Gastroesophageal sphincter (tissue), 4 donors: Measurements from ENCODE around the gene KAT8. TPM values are rescaled to one million over a fixed set of nuclear protein-coding genes. Genes with fewer than 3 reads are reported as not detected.

Source experiments
- ATAC-seq: fragments of 150-250 bp; one replicate; pipeline ENCODE4 v1.9.1; 2016; ENCODE audit warnings: mild to moderate bottlenecking, moderate library complexity
- H3K27ac ChIP-seq, 4 donors: fragments of 200-600 bp; sonication (generic) in 3 of 4; 1 replicate in 3 of 4; 2 replicates in 1 of 4; pipeline ENCODE4 v1.5.1; 2016 to 2019
- H3K27me3 ChIP-seq: fragments of 200-600 bp; sonication (generic); one replicate; pipeline ENCODE4 v1.5.1; 2019
- H3K36me3 ChIP-seq, 2 donors: fragments of 200-600 bp; sonication (generic); one replicate each; pipeline ENCODE4 v1.5.1; 2019; ENCODE audit warnings: control low read depth in 1 of 2
- H3K4me1 ChIP-seq, 3 donors: fragments of 200-600 bp; sonication (generic); 1 replicate in 2 of 3; 2 replicates in 1 of 3; pipeline ENCODE4 v1.5.1; 2016 to 2019; ENCODE audit warnings: control low read depth in 2 of 3
- H3K4me3 ChIP-seq, 2 donors: fragments of 200-600 bp; sonication (generic); one replicate each; pipeline ENCODE4 v1.5.1; 2019; ENCODE audit warnings: mild to moderate bottlenecking in 1 of 2, moderate library complexity in 1 of 2
- H3K9me3 ChIP-seq, 3 donors: fragments of 200-600 bp; sonication (generic); one replicate each; pipeline ENCODE4 v1.5.1; 2017 to 2019; ENCODE audit warnings: control low read depth in 2 of 3
- EP300 ChIP-seq: sonication (generic); formaldehyde crosslinking; IDR thresholded peaks from one replicate; pipeline ENCODE4 v1.6.1; 2017; ENCODE audit warnings: antibody characterized with exemption, mild to moderate bottlenecking
- POLR2A ChIP-seq, 2 donors: fragments of 450-650 bp; IDR thresholded peaks; one replicate each; pipeline ENCODE4 v1.6.1; 2017; ENCODE audit warnings: antibody characterized with exemption in 2 of 2, mild to moderate bottlenecking in 2 of 2, moderate library complexity in 1 of 2
- POLR2AphosphoS5 ChIP-seq: sonication (generic); formaldehyde crosslinking; IDR thresholded peaks from one replicate; pipeline ENCODE4 v1.6.1; 2017; ENCODE audit warnings: antibody characterized with exemption
- whole genome bisulfite sequencing, 2 donors: methylation state at CpG; one replicate each; pipeline ENCODE4 v1.1.5; 2018; ENCODE audit warnings: low coverage in 1 of 2; 5-methylcytosine and 5-hydroxymethylcytosine counted together
- total RNA-seq, 4 donors: library from RNA; depleted of rRNA; stranded (reverse); fragments of >200 nt; gene quantifications; one replicate each; pipeline ENCODE4 v1.1.0, GENCODE V29; 2016
- TF ChIP-seq, protein P1 (sequence below), 4 experiments: fragments of 200-600 bp in 2 of 4; fragments of 450-650 bp in 2 of 4; sonication (generic) in 1 of 4; IDR thresholded peaks; one replicate each; pipeline ENCODE4 v1.5.1; 2017 to 2019; ENCODE audit warnings: antibody characterized with exemption in 4 of 4, mild to moderate bottlenecking in 2 of 4, moderate library complexity in 2 of 4

KAT8 gene
- total RNA-seq, 4 donors from 2014 or later, result 65.6 to 81.4 (median 72.3) TPM

GRCh38 chr16:31107465-31107867 is 10.0 kb upstream of the KAT8 start:
- Histone ChIP-seq H3K27ac (peak overlapping the region in 3 of 4 donors; percentile 93 to 94 (median 93)), H3K9me3 (no peaks in the 10 kb centered on the region), H3K36me3 (peaks cover 0 to 34% of the 10 kb centered on the region in 2 donors), H3K4me3 (no peak overlapping the region), H3K4me1 (peaks cover 0 to 56% (median 10%) of the 10 kb centered on the region in 3 donors), H3K27me3 (no peaks in the 10 kb centered on the region)
- TF ChIP-seq, protein P1, sequence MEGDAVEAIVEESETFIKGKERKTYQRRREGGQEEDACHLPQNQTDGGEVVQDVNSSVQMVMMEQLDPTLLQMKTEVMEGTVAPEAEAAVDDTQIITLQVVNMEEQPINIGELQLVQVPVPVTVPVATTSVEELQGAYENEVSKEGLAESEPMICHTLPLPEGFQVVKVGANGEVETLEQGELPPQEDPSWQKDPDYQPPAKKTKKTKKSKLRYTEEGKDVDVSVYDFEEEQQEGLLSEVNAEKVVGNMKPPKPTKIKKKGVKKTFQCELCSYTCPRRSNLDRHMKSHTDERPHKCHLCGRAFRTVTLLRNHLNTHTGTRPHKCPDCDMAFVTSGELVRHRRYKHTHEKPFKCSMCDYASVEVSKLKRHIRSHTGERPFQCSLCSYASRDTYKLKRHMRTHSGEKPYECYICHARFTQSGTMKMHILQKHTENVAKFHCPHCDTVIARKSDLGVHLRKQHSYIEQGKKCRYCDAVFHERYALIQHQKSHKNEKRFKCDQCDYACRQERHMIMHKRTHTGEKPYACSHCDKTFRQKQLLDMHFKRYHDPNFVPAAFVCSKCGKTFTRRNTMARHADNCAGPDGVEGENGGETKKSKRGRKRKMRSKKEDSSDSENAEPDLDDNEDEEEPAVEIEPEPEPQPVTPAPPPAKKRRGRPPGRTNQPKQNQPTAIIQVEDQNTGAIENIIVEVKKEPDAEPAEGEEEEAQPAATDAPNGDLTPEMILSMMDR (IDR thresholded peaks at IDR 0.05), result no peak
- no peak for ATAC-seq
- WGBS, 2 donors, result 84 to 94% methylated on average over 6 of the region's 6 CpGs

GRCh38 chr16:31108035-31108793 is 9.2 kb upstream of the KAT8 start, which contains the start of gene BCKDK:
Gene BCKDK, plus strand, starts transcription at chr16:31108386. Its CDS starts 838 bp downstream, at chr16:31109224.
- Histone ChIP-seq H3K4me1 (peaks cover 0 to 63% (median 10%) of the 10 kb centered on the region in 3 donors), H3K4me3 (peak within 1 kb of the TSS; percentile 82 to 99), H3K27me3 (no peaks in the 10 kb centered on the region), H3K27ac (peak within 1 kb of the TSS; percentile 70 to 94 (median 93)), H3K36me3 (peaks cover 0 to 41% of the 10 kb centered on the region in 2 donors), H3K9me3 (no peaks in the 10 kb centered on the region)
- ATAC-seq, result peak; percentile 87
- TF ChIP-seq POLR2A (IDR thresholded peaks at IDR 0.05) (peak; percentile 65 to 66), POLR2AphosphoS5 (peak; percentile 61)
- TF ChIP-seq, protein P1 (IDR thresholded peaks at IDR 0.05), result no peak
- WGBS, 2 donors, result 13% methylated on average over 6 of the region's 68 CpGs; no CpG with 5 or more reads in 1 of the 2 donors

GRCh38 chr16:31108794-31109558 is 8.5 kb upstream of the KAT8 start:
- 80% methylated on average over 6 of the region's 57 CpGs; no CpG with 5 or more reads in 1 of the 2 donors for WGBS, 2 donors
- no peak for ATAC-seq
- Histone ChIP-seq H3K27me3 (no peaks in the 10 kb centered on the region), H3K4me1 (peaks cover 0 to 65% (median 10%) of the 10 kb centered on the region in 3 donors), H3K27ac (peak overlapping the region; percentile 70 to 94 (median 93)), H3K9me3 (no peaks in the 10 kb centered on the region), H3K36me3 (peaks cover 0 to 43% of the 10 kb centered on the region in 2 donors), H3K4me3 (peak overlapping the region; percentile 82 to 99)
- TF ChIP-seq EP300 (no peak), POLR2A (IDR thresholded peaks at IDR 0.05) (no peak), POLR2AphosphoS5 (no peak)
- TF ChIP-seq, protein P1 (IDR thresholded peaks at IDR 0.05), result no peak

DNA sequence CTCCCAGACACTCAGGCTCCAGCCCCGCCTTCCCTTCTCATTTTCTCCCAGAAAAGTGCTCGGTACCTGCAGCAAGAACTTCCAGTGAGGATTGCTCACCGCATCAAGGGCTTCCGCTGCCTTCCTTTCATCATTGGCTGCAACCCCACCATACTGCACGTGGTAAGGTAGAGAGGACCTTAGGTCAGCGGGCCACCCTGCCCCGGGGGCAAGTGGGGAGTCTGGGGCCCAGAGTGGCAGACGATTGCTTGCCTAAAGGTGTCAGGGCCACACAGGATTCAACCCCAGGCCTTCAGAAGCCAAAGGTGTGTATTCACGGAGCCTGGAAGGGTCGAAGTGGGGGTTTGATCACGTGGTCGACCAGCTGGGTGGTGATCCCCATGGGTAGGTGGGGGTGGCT is 7.8 kb upstream of the KAT8 start:
- Histone ChIP-seq H3K27ac (peak overlapping the region in 1 of 4 donors; percentile 94), H3K4me1 (peaks cover 0 to 65% (median 10%) of the 10 kb centered on the region in 3 donors), H3K4me3 (peak overlapping the region in 1 of 2 donors; percentile 99), H3K36me3 (peaks cover 0 to 43% of the 10 kb centered on the region in 2 donors), H3K9me3 (no peaks in the 10 kb centered on the region), H3K27me3 (no peaks in the 10 kb centered on the region)
- no peak for ATAC-seq
- TF ChIP-seq, protein P1 (IDR thresholded peaks at IDR 0.05), result no peak
- TF ChIP-seq EP300, result no peak
- TF ChIP-seq POLR2A (IDR thresholded peaks at IDR 0.05), result no peak
- TF ChIP-seq POLR2AphosphoS5, result no peak
- 72% methylated on average over 2 of the region's 12 CpGs; no CpG with 5 or more reads in 1 of the 2 donors for WGBS, 2 donors
